Measurements from ENCODE around the gene ROBO2.

The ROBO2 gene

DNA sequence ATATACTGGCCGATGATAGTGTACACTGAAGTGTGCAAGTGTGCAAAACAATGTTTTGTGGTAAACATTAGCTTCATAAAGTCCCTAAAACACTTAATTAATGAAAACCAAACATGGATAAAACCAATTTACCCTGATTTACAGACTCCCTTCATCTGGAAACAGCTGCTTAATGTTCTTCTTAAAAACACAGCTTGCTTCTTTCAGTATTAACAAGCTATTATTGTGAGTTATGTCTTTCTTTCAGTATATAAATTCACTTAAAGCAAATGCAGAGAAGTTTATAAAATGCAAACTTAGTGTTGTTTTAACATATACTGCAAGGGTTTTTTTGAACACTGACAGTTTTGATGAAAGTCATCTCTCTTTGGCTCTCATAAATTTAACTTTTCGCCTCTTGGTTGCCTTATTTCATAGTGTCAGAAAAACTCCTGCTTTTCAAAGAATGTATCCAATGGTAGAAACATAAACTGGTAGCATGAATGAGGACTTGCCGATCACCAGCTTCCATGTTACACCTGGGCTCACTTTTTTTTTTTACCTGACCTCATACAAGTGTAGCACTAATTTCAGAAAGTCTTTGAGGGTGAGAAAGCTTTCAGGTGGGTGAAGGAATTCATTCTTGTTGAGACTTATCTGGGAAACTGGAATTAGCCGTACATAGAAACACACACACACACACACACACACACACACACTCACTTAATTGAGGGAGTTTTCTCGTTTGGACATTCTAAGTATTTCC, 532.2 kb downstream of the ROBO2 start:
- no peak for DNase-seq (ENCODE audit: low spot score)

DNA sequence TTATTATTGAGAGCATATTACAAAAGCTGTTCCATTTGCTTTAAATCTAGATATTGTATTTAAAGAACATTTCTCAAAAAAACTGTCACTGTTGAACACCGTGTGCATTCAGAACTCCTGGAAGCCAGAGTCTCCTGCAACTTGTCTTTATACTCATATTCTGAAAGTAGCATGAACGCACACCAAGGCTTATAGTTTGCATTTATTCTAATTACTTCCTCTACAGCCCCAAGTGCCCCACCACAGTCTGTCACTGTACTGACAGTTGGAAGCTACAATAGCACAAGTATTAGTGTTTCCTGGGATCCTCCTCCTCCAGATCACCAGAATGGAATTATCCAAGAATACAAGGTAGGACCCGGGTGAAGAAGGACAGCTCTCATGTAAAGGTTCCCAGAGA, 537.4 kb downstream of the ROBO2 start:
- DNase-seq (ENCODE audit: low spot score): no peak

- no peak for DNase-seq (ENCODE audit: low spot score)
Measured at GRCh38 chr3:77586216-77586615, 546.3 kb downstream of the ROBO2 start.

- no peak for DNase-seq (ENCODE audit: low spot score)
Measured at GRCh38 chr3:77588863-77589262, 549.0 kb downstream of the ROBO2 start.

GRCh38 chr3:77590191-77590590, 550.3 kb downstream of the ROBO2 start:
- no peak for DNase-seq (ENCODE audit: low spot score)

- no peak for DNase-seq (ENCODE audit: low spot score)
Measured at GRCh38 chr3:77595371-77595870, 555.5 kb downstream of the ROBO2 start.

GRCh38 chr3:77599948-77600347, 560.0 kb downstream of the ROBO2 start:
- no peak for DNase-seq (ENCODE audit: low spot score)

- DNase-seq (ENCODE audit: low spot score): no peak
Measured at GRCh38 chr3:77601823-77602415, 562.0 kb downstream of the ROBO2 start.

DNA sequence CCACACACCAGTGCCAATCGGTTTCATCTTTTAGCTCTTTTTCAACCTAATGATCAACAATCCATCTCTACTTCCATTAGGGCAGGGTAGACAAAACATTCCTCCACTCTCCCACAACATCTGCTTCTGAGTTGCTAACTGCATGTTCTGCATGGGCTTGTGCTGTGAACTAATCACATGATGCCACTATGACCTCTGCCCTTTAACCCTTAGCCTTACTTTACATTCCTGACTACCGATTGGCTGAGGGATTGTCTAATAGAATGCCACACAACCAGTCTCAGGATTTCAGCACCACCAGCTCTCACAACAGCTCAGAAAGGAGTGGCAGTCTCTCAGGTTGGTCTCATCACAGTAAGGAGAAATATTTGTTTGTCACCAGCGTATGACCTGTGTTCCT, 562.8 kb downstream of the ROBO2 start:
- DNase-seq (ENCODE audit: low spot score): no peak

DNA sequence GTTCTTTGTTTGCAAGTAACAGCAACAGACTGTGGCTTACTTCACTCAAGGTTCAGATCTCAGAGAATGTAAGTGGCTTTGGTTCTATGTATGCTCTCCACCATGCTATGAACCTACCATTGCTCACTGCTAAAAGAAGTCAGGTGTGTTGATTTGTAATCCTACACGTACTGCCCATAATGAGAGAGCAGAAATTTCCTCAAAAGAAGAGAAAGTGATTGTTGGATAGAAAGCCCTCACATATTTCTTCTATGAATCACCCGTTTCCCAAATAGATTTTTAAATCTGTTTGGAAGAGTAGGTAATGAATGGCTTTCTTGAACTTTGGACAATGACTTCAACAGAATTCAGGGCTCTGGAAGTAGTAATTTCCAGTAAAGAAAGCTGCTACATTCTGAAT, 565.4 kb downstream of the ROBO2 start:
- no peak for DNase-seq (ENCODE audit: low spot score)

DNA sequence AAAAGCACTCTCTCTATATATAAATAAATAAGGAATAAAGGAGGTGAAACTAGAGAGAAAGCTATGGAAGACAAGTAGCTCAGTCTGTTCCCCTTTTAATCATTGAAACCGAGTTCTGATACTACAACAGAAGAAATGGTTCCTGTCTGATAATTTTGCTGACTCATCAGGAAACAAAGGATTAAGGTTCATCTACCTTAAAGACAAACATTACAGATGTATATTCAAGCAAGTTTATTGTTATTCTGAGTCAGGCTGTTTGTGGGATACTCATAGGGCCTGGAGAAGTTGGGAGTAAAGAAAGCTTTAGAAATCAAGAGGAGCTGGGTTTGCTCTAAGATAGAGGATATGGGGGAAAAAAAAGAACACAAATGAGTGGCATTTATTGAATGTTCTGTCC, 566.0 kb downstream of the ROBO2 start:
- DNase-seq (ENCODE audit: low spot score): no peak

GRCh38 chr3:77606372-77606771, 566.5 kb downstream of the ROBO2 start:
- DNase-seq (ENCODE audit: low spot score): no peak

DNA sequence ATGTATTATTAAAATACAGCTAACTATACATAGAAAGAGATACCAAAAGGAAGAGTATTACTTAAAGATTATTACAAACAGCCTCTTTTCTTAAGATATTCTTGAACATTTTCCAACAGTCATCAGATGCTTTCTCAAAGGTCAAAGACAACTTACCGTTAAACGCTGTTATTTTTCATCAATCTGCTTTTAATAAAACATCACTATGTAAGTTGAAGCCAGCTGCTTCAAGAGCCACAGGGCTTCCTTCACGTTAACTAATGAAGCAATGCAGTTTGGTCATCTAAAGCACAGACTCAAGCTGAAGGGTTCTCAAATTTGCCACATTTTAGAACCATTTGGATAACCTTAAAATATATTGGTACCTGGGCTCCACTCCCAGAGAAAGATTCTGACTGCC, 578.8 kb downstream of the ROBO2 start:
- DNase-seq (ENCODE audit: low spot score): no peak

GRCh38 chr3:77620009-77620408, 580.1 kb downstream of the ROBO2 start:
- no peak for DNase-seq (ENCODE audit: low spot score)

DNA sequence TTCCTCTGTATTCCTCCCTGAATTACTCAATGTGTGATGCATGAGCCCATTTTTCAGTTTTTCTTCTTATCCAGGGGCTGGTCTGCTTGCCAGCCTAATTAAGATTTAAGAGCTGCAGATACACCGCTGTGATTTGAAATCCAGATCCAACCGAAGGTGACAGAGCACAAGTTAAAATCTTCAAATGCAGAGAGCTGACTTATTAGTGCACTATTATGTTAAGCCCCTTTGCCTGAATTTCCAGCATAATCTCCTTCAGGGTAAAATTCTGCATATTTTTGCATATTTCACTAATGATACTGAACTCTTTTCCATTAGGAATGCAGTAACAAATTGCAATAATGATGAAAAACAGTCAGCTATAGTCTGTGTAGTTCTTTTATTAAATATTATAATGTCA, 583.6 kb downstream of the ROBO2 start:
- no peak for DNase-seq (ENCODE audit: low spot score)

DNA sequence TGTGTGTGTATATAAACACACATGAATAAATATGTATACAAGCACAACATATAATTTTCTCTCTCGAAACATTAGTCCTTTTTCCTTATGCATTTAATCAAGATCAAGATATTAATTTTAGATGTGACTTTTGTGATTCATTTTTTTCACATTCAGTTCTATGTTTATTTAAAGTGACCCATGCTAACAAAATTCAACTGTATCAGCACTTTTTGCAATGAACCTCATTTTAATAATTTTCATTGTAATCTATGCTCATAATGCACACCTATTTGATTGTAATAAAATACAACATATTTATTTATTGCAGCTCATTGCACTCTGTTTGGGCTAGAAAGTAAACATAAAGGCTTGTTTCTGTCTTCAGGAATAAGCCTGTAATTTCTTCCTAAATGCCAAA, 586.3 kb downstream of the ROBO2 start:
- no peak for DNase-seq (ENCODE audit: low spot score)

DNA sequence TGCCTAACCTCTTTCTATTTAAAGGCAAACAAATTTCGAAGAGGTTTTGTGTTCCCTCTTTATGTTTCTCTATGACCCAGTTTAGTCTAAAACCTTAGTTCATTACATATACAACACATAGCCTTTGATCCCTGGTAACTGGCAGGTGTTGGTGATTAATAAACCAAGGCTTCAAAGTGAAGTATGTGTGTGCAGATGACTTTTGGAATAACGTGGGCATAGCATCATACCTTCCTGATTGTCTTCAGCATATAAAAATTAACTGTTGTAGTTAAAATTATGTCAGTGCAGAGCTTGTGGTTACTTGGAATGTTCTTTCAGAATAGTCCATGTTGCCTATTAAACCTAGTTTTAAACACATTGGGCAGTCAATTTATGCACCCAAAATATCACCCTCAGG, 608.3 kb downstream of the ROBO2 start:
- DNase-seq (ENCODE audit: low spot score): no peak

GRCh38 chr3:77648664-77649063, 608.8 kb downstream of the ROBO2 start:
- no peak for DNase-seq (ENCODE audit: low spot score)

- no peak for DNase-seq (ENCODE audit: low spot score)
Measured at GRCh38 chr3:77652624-77653023, 612.7 kb downstream of the ROBO2 start.

GRCh38 chr3:77655396-77655795, 615.5 kb downstream of the ROBO2 start:
- DNase-seq (ENCODE audit: low spot score): no peak

DNA sequence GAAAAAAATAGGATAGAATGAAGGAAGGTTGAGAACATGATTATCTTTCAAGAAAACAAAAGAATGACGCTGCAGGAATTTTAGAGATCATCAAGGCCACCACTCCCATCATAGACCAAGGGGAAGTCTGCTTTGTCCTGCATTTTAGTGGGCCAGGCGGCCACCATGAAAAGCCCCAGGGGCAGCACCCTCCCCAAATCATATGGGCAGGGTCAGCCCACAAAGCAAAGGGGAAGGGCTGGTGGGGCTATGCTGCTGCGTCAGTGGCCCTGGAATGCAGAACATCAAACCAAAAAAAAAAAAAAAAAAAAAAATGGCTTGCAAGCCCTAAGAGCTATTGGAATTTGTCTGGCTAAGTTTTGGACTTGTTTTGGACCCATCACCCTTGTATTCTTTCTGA, 620.8 kb downstream of the ROBO2 start:
- DNase-seq (ENCODE audit: low spot score): no peak

DNA sequence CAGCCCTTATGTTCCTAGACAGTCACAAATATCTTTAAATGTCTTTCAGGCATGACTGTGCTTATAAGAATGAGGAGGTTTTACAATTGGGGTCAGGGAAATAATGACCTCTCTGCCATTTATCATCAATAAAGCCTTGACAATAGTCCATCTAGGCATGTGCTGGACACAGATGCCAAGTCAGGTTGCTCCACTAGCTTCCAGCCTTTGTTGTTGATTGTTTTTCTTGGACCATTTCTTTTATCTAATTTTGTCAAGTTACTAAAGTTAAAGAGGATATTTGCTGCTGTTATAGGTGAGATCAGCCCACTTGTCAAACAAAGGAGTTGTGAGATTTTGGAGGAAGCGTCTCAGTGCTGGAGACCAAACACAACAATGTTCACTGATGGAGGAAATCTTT, 628.0 kb downstream of the ROBO2 start:
- DNase-seq (ENCODE audit: low spot score): no peak

- DNase-seq (ENCODE audit: low spot score): no peak
Measured at GRCh38 chr3:77668376-77668775, 628.5 kb downstream of the ROBO2 start.

DNA sequence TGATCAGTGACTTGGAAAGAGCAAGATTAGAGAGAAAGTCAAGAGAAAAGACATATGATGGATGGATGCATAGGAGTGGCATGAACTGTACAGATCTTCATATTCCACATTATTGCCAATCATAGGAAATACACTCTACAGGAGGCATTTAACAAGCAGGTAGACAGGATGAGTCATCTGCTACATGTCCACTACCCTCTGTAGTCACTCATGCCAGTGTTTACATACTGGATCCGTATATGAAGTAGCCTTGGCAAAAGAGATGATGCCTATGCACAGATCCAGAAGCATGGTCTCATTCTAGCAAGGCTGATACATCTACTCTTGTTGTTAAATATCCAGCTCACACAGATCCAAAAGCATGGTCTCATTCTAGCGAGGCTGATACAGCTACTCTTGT, 632.1 kb downstream of the ROBO2 start:
- DNase-seq (ENCODE audit: low spot score): no peak

Measured in left forelimb (tissue), 1 donor.